AG10803 (cell line): Measurements from ENCODE around the gene EIF4A3.
A peak's percentile ranks its signal among the peaks of the same experiment; 100 is the strongest.
"Not testable (repeated sequence)": the region's sequence is repeated elsewhere in the genome, so short reads cannot be mapped to it uniquely, and the experiment has no call there.

ENCODE experiments used
- DNase-seq: peaks from one replicate; pipeline ENCODE4 v3.0.0; 2010; ENCODE audit warnings: low read depth
- H3K4me3 ChIP-seq: 2 replicates; pipeline ENCODE4 v1.5.1; 2011; ENCODE audit warnings: mild to moderate bottlenecking, low read length, control low read depth
- TF ChIP-seq, protein P1 (sequence below): conservative IDR thresholded peaks from 2 replicates; pipeline ENCODE4 v1.5.1; 2011; ENCODE audit warnings: mild to moderate bottlenecking, low read length, control low read depth, inconsistent platforms

EIF4A3 gene

DNA sequence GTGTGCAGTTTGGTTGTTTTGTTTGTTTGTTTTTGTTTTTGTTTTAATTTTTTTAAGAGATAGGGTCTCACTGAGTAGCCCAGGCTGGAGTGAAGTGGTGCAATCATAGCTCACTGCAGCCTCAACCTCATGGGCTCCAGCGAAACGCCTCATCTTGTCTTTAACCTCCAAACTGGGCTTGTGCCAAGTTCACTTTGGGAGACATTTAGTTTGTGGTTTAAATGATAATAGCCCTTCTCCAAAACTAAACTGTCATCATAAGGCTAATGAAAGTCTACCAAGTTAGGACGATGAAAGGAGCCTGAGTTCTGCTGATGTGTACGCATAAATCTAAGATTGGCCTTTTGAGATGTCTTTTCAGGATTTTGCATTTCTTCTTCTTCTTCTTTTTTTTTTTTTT lies 16.4 kb upstream of the EIF4A3 start:
- no peak for DNase-seq
- TF ChIP-seq, protein P1, sequence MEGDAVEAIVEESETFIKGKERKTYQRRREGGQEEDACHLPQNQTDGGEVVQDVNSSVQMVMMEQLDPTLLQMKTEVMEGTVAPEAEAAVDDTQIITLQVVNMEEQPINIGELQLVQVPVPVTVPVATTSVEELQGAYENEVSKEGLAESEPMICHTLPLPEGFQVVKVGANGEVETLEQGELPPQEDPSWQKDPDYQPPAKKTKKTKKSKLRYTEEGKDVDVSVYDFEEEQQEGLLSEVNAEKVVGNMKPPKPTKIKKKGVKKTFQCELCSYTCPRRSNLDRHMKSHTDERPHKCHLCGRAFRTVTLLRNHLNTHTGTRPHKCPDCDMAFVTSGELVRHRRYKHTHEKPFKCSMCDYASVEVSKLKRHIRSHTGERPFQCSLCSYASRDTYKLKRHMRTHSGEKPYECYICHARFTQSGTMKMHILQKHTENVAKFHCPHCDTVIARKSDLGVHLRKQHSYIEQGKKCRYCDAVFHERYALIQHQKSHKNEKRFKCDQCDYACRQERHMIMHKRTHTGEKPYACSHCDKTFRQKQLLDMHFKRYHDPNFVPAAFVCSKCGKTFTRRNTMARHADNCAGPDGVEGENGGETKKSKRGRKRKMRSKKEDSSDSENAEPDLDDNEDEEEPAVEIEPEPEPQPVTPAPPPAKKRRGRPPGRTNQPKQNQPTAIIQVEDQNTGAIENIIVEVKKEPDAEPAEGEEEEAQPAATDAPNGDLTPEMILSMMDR: no peak
- no peak overlapping the region for H3K4me3 ChIP-seq

DNA sequence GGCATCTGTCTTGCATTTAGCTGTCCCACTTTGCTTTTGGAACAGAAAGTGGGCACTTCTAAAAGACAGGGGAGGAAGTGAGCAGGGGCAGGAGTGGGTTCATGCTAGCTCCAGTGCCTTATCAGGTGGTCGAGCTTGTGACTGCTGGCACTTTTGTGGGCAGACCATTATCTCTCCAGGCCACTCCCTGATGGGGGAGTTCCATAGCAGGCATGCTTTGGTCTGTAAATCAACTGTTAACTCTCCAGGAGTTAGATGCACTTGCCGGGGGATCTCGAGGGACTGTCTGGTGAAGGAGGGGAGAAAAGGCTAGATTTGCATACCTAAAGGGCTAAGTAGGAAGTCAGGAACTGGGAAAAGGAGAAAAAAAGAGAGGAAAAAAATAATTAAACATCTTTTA lies 13.6 kb upstream of the EIF4A3 start:
- TF ChIP-seq, protein P1: no peak
- H3K4me3 ChIP-seq: no peak overlapping the region
- DNase-seq: no peak

DNA sequence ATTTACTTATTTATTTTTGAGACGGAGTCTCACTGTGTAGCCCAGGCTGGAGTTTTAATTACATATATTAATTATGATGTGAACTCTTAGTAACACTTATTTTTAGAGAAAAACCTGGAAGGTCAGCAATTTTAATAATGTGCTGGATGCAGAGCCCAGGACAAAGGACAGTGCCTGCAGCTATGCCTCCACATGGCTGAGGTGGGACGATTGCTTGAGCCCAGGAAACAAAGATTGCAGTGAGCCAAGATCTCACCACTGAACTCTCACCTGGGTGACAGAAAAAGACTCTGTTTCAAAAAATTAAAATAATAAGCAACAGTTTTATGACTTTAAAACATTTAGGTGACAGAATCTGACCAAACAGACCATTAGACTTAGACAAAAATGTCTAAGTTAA lies 11.9 kb upstream of the EIF4A3 start:
- no peak overlapping the region for H3K4me3 ChIP-seq
- no peak for DNase-seq
- TF ChIP-seq, protein P1: no peak

DNA sequence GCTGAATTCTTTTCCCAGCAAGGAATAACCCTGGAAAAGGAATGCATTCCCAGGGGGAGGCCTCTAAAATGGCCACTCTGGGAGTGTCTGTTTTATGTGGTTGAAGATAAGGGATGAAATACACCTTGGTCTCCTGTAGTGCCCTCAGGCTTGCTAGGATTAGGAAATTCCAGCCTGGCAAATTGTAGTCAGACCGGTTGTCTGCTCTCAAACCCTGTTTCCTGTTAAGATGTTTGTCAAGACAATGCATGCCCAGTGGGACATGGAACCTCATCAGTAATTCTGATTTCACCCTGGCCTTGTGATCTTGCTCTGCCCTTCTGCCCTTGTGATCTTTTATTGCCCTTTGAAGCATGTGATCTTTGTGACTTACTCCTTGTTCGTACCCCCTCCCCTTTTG lies 8.7 kb upstream of the EIF4A3 start:
- DNase-seq, H3K4me3 ChIP-seq: not testable (repeated sequence)

DNA sequence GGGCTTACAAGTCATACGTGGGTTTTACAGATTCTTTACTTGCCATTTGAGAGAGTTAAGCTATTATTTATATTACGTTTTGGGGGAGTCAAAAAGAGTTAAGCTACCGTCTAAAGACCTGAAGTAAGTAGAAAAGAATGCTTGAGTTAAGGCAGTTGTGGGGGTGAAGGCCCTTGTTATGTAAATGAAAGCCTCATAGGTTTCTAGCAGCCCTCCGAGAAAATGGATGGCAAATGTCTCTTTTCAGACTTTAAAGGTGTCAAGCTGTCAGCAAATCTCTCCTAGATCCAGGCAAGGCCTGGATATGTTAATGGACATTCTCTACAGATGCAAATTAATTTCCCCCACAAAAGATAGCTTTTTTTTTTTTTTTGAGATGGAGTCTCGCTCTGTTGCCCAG lies 7.2 kb upstream of the EIF4A3 start:
- no peak overlapping the region for H3K4me3 ChIP-seq
- TF ChIP-seq, protein P1: no peak

DNA sequence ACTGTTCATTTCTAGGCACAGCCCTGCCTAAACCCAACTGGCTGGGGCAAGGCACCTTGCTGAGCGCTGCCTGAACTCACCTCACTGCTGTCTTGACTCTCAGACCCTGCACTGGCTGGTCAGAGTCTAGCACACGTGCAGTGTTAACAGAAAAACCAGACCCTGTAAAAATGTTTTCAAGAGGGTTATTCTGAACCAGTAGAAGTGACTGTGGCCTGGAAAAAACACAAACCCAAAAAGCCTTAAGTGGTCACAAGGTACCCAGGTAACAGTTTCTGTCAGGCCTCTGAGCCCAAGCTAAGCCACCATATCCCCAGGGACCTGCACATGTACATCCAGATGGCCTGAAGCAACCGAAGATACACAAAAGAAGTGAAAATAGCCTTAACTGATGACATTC lies 6.1 kb upstream of the EIF4A3 start:
- no peak overlapping the region for H3K4me3 ChIP-seq
- TF ChIP-seq, protein P1: no peak
- no peak for DNase-seq

More for the DNA sequence above, 7.2 kb upstream of the EIF4A3 start:
- no peak for DNase-seq

DNA sequence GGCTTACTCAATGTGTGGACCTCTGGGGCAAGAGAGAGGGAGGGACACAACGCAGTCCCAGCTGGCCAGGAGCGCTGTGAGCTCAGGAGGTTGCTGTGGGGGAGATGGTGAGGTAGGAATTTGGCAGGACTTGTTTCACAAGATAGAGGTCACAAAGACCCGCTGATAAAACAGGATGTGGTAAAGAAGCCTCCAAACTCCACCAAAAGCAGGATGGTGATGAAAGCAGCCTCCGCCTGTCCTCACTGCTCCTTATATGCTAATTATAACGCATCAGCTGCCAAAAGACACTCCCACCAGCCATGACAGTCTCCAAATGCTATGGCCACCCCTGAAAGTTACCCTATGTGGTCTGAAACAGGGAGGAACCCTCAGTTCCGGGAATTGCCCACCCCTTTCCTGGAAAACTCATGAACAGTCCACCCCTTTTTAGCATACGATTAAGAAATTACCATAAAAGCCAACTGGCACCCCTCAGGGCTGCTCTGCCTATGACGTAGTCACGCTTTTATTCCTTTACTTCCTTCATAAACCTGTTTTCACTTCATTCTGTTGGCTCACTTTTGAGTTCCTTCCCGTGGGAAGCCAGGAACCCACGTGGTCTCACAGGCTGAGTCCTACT lies 5.3 kb upstream of the EIF4A3 start:
- peak; percentile 45 for DNase-seq
- no peak overlapping the region for H3K4me3 ChIP-seq

More for the DNA sequence above, 5.3 kb upstream of the EIF4A3 start:
- TF ChIP-seq, protein P1: no peak
